GM19452 (cell line): ENCODE measurements around the gene PODN.
A peak's percentile ranks its signal among the peaks of the same experiment; 100 is the strongest.

Experiments
- ATAC-seq: cut with Tn5 transposase; IDR thresholded peaks from one replicate; pipeline ENCODE4 v1.9.1; 2021; ENCODE audit not compliant: unreplicated experiment

The PODN gene, protein sequence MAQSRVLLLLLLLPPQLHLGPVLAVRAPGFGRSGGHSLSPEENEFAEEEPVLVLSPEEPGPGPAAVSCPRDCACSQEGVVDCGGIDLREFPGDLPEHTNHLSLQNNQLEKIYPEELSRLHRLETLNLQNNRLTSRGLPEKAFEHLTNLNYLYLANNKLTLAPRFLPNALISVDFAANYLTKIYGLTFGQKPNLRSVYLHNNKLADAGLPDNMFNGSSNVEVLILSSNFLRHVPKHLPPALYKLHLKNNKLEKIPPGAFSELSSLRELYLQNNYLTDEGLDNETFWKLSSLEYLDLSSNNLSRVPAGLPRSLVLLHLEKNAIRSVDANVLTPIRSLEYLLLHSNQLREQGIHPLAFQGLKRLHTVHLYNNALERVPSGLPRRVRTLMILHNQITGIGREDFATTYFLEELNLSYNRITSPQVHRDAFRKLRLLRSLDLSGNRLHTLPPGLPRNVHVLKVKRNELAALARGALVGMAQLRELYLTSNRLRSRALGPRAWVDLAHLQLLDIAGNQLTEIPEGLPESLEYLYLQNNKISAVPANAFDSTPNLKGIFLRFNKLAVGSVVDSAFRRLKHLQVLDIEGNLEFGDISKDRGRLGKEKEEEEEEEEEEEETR

DNA sequence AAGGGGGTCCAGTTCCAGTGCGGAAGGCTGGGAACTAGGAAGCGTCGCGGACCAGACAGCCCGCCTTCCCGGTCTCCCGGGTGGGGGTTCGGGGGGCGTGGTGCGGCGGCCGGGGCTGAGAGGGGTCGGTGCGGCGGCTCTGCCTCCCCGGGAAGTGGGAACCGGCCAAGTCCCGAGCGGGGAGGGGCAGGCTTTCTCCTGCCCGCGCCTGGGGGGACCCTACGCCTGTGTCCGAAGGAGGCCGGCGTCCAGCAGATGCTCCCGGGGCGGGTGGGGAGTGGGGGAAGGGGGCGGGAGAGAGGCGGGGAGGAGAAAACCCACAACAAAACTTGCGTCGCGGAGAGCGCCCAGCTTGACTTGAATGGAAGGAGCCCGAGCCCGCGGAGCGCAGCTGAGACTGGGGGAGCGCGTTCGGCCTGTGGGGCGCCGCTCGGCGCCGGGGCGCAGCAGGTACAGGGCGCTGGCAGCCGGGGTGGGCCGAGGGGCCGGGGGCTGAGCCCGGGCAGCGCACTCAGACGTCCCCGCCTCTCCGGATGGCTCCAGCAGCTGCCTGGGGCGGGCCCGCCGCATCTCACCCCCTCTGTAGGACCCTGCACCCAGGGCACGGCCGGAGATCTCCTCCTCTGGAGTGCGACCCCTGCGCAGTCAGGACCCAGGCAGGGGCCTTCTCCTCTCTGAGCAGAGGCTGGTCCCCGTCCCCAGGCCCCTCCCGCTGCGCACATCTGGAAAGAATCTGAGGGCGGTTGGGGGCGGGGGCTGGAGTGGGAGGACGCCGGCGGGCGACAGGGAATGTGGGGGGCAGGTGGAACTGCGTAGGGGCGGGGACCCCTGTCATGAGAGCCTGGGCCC is at the start of gene PODN:
Gene PODN (plus strand): TSS at position 355 of the 849 bp plus-strand sequence. CDS start 7,643 bp downstream, outside the sequence.
- ATAC-seq: no peak

DNA sequence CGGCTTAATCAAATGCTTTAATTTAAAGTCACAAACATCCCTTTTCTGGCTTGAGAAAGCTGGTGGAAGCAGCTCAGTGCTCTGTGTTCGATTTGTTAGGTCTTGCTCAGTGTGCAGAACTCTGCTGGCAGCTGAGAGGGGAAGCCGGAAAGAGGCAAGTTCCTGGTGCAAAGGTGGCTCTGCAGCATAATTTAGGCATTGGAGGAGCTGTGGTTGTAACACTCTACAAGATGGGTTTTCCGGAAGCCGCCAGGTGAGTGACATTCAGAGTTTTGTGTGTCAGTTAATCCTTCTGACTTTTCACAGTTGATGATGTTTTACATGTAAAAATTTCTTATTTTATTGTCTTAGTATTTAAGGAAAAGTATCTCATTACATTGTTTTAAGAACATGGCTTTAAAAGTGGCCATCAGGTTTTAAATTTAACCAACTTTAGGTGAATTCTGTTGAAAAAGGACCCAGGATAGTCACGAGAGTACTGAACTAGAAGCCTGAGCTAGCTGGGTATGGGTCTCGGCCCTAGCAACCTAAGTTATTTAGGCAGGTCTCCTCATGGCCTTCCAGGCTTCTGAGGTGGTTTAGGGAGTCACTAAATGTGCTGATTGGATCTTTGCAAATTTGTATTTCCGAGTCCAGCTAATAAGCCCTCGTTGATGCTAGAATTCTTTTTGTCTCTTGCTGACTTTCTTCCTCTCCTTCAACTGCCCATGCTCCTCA is 47.1 kb upstream of the PODN start:
- ATAC-seq: peak; percentile 88

DNA sequence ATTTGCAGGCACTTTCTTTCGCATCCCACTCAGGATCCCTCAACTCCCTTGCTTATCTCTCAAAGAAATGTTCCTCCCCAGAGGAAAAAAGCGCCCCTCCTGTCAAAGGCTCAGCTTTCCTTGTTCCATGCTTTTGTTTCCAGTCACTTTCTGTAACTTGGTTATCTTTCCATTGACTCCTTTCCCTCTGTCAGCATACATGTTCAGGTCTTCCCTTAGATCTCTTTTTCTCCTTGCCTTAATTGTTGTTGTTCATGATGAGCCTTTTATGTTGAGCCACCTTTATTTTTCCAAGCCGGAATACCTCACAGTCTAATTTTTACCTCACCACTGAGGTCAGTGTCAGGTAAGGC is 46.5 kb upstream of the PODN start:
- ATAC-seq: no peak

DNA sequence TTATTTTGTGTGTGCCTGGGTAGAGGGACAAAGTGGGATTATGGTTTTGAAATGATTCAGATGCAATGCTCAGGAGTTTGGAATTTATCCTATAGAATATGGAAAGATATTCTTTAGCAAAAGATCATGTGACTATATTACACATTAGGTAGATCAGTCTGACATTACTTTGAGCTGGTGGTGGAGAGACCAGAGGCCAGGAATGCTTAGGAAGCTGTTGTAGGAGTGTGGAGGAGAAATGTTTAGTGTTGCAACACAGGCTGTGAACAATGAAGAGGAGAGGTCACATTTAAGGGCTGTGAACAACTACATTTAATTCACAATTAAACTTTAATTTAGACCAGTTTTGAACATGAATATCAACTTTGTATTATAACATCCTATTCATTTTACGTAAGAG is 45.3 kb upstream of the PODN start:
- ATAC-seq: no peak

DNA sequence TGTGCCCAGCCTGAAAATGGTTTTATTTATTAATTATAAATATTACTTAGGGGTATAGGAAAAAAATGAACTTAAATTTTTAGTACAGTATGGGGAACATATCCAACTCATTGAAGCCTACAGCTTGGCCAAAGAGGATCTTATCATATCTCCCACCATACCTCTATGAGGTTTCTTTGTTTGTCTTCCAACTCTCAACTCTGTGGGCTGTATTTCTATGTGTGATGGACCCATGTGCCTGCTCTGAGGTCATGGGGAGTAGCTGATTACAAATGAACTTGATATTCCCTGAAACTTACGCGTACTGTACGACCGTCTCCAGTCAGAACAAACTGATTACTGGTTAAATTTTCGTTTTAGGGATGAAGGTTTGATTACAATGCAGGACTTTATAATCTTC is 41.4 kb upstream of the PODN start:
- ATAC-seq: no peak

DNA sequence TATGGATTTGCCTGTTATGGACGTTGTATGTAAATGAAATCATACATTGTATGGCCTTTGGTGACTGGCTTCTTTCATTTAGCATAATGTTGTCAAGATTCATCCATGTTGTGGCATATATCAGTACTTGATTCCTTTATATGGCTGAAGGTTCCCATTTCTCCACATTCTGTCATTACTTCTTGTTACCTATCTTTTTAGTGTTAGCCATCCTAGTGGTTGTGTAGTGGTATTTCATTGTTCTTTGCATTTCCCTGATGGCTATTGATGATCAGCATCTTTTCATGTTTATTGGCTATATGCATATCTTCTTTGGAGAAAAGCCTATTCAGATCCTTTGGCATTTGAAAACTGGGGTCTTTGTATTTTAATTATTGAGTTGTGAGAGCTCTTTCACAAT is 39.8 kb upstream of the PODN start:
- no peak for ATAC-seq

DNA sequence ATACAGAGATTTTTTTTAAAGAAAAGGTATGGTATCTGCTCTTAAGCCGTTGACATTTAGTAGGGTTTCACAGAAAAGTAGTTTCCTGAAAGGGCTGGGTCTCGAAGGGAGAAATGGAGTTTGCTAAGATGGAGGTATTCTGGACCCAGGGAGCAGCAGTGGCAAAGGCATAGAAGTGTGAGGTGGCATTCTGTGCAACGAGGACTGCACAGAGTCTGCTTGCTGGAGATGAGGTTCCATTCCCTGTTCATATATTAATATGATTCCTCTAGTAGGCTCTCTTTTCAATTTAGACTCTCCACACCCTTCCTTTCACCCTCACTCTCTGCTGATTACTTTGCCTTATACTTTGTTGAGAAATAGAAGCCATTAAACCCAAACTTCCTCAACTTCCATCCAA is 38.5 kb upstream of the PODN start:
- ATAC-seq: no peak

DNA sequence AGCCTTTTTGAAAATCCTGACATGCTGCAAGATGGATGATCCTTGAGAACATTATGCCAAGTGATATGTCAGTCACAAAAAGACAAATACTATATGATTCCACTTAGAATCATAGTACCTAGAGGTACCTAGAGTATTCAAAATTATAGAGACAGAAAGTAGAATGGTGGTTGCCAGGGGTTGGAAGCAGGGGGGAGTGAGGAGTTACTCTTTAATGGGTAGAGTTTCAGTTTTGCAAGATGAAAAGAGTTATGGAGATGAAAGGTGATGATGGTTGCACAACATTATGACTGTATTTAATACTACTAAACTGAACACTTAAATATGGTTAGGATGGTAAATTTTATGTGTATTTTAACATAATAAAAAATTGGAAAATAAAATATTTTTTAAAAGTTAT is 37.9 kb upstream of the PODN start:
- no peak for ATAC-seq

DNA sequence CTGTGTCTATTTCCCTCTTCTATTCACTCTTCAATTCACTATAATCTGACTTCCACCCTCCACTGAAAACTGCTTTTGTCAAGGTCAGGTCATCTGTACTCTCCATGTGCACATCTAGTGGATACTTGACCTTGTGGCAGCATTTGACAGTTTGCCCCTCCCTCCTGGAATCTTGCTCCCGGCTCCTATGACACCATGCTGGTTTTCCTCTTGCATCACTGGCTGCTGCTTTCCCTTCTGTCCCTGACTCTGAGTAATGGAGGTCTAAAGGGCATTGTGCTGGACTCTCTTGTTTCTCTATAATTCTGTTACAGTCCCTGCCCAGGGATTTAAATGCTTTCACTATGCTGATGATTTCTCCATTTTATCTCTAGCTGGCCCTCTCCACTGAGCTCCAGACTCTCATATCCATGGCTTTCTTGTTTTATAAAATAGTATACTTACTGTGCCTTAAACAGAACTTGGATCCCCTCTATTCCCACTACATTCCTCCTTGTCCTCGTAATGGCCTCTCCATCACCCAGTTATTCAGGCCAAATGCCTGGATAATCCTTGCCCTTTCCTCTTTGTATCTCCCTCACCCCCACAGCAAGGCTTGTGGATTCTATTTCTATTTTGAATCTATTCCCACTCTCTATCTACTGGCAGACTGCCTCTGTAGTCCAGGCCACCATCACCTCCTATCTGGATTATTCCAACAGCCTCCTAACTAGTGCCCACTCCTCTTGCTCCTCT is 36.8 kb upstream of the PODN start:
- ATAC-seq: no peak

DNA sequence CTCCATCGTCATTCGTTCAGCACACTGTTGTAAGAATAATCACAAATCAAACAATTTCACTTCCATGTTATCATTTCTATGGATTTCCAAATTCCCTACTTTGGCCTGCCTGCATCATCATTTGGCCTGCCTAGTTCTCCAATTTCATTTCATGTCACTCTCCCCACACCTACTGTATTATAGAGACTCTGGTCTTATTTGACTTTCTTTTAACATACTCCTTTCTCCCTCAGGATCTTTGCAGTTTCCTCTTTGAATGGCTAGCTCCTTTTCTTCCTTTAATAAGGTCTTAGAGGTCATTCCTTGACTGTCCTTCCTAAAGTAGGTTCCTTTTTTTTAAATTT is 36.3 kb upstream of the PODN start:
- no peak for ATAC-seq

DNA sequence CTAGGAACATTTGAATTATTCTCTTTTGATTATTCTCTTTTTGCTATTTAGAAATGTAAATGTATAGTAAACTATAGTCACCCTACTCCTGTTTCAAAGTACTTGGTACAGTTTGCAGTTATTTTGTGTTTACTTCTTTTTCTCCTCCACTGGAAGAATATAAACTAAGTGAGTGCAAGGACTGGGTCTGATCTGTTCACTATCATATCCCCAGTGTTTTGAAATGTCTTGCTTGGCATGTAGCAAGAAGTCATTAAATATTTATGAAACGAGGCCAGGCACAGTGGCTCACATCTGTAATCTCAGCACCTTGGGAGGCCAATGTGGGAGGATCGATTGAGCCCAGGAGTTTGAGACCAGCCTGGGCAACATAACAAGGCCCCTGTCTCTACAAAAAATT is 35.8 kb upstream of the PODN start:
- no peak for ATAC-seq

DNA sequence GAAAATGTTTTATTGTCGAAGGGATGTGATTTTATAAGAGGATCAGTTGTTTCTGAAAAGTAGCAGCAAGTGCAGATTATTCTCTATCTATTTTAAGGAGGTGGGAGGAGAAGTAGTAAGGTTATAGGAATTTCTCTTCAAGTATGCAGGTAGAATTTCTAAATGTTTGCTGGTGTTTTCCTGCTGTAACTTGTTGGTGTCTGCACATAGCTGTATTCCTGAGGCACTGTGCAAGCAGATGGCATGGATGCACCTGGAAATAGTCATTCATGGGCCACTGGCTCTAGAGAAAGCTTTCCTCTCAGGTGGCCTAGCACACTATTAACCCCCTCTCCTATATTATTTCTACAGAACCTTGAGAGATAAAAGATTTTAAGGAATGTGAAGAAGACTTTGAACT is 30.3 kb upstream of the PODN start:
- ATAC-seq: no peak

DNA sequence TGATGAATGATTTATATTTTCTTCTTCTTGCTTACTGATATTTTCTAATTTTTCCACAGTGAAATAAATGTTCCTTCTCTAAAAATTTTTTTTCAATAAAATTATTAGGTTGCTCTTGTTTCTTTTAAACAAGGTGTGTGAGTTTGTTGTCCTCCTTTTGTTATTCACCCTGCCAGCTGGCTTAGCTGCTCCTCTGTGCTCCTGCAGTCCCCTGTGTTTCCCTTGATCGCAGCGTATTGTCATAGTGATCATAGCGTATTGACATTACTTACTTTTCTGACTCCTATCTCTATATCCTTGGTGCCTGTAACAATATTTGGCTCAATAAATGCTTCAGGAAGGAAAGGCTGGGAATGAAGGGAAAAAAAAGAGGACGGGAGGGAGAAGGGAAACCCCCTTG is 24.9 kb upstream of the PODN start:
- no peak for ATAC-seq

DNA sequence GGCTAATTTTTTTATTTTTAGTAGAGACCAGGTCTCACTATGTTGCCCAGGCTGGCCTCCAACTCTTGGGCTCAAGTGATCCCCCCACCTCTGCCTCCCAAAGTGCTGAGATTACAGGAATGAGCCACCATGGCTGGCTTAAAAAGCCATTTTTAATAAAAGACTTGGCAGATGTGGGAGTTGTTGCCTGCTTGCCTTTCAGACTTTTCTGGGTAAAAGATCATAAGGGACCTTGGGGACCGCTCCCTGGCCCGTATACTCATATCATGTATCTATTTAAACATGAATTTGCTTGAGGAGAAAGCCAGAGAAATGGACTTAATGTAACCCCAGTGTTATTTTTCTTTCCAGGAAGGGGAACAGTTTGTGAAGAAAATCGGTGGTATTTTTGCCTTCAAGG is 23.4 kb upstream of the PODN start:
- no peak for ATAC-seq

DNA sequence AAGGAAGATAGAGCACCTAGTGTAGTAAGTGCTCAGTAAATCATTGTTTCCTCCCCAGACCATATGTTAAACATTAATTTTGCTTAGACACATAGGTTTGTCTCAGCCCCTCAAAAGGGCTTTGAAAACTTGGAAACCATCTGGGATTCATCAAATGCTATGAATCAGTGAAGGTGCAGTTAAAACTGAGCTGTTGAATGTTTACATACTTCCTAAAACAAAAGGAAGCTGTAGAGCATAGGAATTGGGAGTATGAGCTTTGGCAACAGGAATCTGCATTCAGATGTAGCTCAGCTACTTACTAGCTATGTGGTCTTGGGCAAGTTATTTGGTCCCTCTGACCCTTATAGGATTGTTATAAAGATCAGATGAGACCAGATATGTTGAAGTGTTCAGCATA is 18.7 kb upstream of the PODN start:
- ATAC-seq: no peak

DNA sequence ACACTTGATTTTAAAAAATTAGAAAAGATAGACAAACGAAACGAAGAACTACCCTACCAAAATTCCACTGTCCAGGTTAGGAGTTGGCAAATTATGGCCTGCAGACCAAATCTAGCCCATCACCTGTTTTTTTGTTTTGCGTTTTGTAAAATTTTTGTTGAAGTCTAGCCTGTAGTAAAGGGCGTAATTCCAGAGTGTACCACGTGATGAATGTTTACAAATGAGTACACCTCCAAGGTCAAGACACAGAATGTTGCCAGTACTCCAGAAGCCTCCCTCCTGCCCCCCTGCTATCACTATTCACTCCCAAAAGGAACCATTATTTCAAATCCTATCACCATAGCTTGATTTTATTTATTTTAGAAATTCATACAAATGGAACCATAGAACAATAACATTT is 17.1 kb upstream of the PODN start:
- no peak for ATAC-seq

DNA sequence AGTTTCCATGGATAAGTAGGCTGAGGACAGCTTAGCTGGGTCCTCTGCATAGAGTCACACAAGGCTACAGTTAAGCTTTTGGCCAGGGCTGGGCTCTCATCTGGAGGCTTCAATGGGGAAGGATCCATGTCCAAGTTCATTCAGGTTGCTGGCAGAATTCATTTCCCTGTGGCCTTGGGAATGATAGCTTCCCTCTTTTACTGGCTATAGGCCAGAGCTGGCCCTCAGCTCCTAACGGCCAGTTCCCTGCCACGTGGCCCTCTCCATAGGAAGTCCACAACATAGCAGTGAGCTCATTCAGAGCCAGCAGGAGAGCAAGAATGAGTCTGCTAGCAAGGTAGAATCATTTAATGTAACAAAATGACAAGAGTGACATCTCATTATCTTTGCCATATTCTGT is 15.1 kb upstream of the PODN start:
- ATAC-seq: no peak

DNA sequence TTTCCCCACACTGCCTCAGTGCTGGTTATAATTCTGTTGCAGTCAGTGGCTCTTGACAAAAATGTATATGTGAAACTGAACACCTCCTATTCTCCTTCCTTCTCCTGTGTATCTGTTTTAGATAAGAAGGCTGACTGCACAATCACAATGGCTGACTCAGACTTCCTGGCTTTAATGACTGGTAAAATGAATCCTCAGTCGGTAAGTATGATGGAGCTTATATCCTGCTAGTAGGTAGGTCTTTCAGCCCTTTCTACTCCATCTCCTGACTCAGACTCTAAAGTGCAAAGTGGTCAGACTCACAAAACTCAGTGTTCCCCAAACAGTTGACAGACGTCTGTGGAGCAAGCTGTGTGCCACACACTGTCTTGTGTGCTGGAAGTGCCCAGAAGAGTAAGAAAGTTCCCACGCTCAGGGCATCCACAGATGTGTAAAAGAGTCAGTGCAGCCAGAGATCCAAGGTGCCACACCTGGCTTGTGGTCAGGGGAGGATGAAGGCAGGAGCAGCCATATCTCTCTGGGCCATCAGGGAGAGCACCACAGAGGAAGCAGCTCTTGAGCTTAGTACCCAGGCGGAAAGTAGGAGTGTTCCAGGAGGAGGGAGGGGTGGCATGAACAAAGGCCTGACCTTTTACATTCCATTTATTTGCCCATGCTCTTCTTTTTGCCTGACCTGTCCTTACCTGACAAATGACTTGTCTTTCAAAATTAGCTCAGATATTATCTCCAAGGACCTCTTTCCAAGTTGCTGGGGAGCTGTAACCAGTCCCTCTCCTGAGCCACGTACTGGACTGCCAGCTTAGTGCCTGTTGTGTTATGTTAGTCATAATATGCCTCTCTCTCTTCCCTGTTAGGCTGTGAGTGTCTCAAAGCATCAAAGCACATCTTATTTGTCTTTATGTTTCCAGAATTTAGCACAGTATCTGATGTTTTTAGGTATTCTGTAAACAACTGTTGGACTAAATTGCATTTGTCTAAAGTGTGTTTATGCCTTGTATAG is 14.0 kb upstream of the PODN start:
- ATAC-seq: no peak

DNA sequence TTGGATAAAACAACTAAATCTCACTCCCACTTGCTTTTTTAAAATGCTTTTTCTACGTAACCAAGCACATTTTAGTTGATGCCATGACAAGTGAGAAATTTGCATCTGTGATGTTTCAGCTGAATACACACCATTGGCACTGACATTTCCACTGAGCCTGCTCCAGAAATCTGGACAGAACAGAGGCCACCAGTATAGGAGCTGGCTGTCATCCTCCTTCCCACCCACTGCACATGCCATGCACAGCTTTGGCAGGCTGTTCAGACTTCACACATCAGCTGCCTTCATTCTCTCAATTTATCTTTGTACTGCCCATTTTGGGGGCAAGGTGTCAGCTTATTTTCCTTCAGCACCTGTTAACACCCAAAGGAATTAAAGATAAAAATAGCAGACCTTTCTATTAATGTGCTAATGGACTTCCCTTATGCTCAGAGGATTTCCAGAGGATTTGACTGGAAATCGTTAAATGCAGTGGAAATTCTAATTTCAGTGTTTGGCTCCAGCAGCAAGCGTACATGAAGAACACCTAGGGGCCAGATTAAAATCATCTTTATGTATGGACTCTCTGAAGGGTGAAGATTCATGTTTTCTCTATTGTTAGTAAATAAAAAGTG is 12.9 kb upstream of the PODN start:
- ATAC-seq: no peak
